K562 (cell line): ENCODE results near the gene SLC6A9. TPM values are rescaled to one million over a fixed set of nuclear protein-coding genes. Genes with fewer than 3 reads are reported as not detected.

Source experiments
- ASH1L ChIP-seq: fragments of 450-650 bp; IDR thresholded peaks from 2 replicates; pipeline ENCODE4 v1.6.1; 2018; ENCODE audit warnings: borderline replicate concordance, mild to moderate bottlenecking, low read depth; ENCODE audit not compliant: partially characterized antibody
- BMI1 ChIP-seq: fragments of 150-350 bp; IDR thresholded peaks from 2 replicates; pipeline ENCODE4 v1.6.1; 2014; ENCODE audit warnings: low read length
- CREM ChIP-seq: IDR thresholded peaks from 2 replicates; pipeline ENCODE4 v1.6.1; 2014; ENCODE audit warnings: antibody characterized with exemption, low read depth
- CTCF ChIP-seq, 3 experiments: IDR thresholded peaks in 2 of 3; conservative IDR thresholded peaks in 1 of 3; 2 replicates each; pipeline ENCODE4 v1.5.1; 2011 to 2012; ENCODE audit warnings: low read length in 3 of 3, mild to moderate bottlenecking in 3 of 3, control low read depth in 2 of 3, improper control_type of control experiment in 1 of 3, inconsistent platforms in 1 of 3, low read depth in 1 of 3, mixed read lengths in 1 of 3, moderate library complexity in 1 of 3; ENCODE audit not compliant: insufficient read depth in 2 of 3
- ELK3 ChIP-seq: fragments of 450-650 bp; formaldehyde crosslinking; IDR thresholded peaks from 2 replicates; pipeline ENCODE4 v1.4.0; 2020; ENCODE audit warnings: mild to moderate bottlenecking
- HEY1 ChIP-seq: fragments of 250-450 bp; sonication (Bioruptor Pico); IDR thresholded peaks from 2 replicates; pipeline ENCODE4 v1.5.0; 2020; ENCODE audit warnings: mild to moderate bottlenecking, moderate library complexity, borderline replicate concordance
- MXI1 ChIP-seq: IDR thresholded peaks from 2 replicates; pipeline ENCODE4 v1.6.1; 2011; ENCODE audit warnings: low read depth, mild to moderate bottlenecking, improper control_type of control experiment, low read length
- PHF21A ChIP-seq: fragments of 450-650 bp; IDR thresholded peaks from 2 replicates; pipeline ENCODE4 v1.6.1; 2017; ENCODE audit warnings: low read depth, borderline replicate concordance
- PHTF2 ChIP-seq: fragments of 250-450 bp; sonication (Bioruptor Pico); IDR thresholded peaks from 2 replicates; pipeline ENCODE4 v1.5.0; 2021; ENCODE audit warnings: mild to moderate bottlenecking
- RAD21 ChIP-seq, 2 experiments: fragments of 250-450 bp in 1 of 2; fragments of 450-650 bp in 1 of 2; sonication (Bioruptor Pico) in 1 of 2; formaldehyde crosslinking in 1 of 2; IDR thresholded peaks in 1 of 2; conservative IDR thresholded peaks in 1 of 2; 2 replicates each; pipeline versions ENCODE4 v1.4.0 to v1.8.0; 2020 to 2022; ENCODE audit warnings: mild to moderate bottlenecking in 2 of 2, moderate library complexity in 1 of 2
- SMAD3 ChIP-seq: fragments of 450-650 bp; formaldehyde crosslinking; conservative IDR thresholded peaks from 2 replicates; pipeline ENCODE4 v1.4.0; 2020; ENCODE audit warnings: mild to moderate bottlenecking
- TAL1 ChIP-seq: fragments of 450-650 bp; IDR thresholded peaks from 2 replicates; pipeline ENCODE4 v1.6.1; 2016; ENCODE audit warnings: mild to moderate bottlenecking
- TCF7 ChIP-seq: sonication (generic); IDR thresholded peaks from 2 replicates; pipeline ENCODE4 v1.6.1; 2016; ENCODE audit warnings: antibody characterized with exemption, borderline replicate concordance
- ZNF197 ChIP-seq: fragments of 200-800 bp; sonication (Bioruptor generic); IDR thresholded peaks from 2 replicates; pipeline ENCODE4 v1.6.1; 2016; ENCODE audit warnings: low read depth, missing genetic modification characterization, missing compliant biosample characterization
- ZNF407 ChIP-seq: fragments of 450-650 bp; IDR thresholded peaks from 2 replicates; pipeline ENCODE4 v1.6.1; 2016; ENCODE audit warnings: low read depth
- ZNF766 ChIP-seq: fragments of 200-800 bp; sonication (Bioruptor generic); conservative IDR thresholded peaks from 2 replicates; pipeline ENCODE4 v1.6.1; 2016; ENCODE audit warnings: missing genetic modification characterization, missing compliant biosample characterization
- polyA plus RNA-seq, 8 experiments: library from polyadenylated mRNA; depleted of rRNA in 4 of 8; stranded (reverse) in 5 of 8; unstranded in 3 of 8; fragments of >200 nt; fragmentation: Nextera tagmentation in 2 of 8; fragmentation: Illumina TruSeq in 1 of 8; extraction: Ambion mirVana in 2 of 8; extraction: Trizol in 1 of 8; gene quantifications; 2 replicates each; pipeline versions ENCODE4 v1.2.1 to v1.2.3, GENCODE V29; 2011 to 2014; ENCODE audit warnings: inconsistent platforms in 1 of 8, missing spikeins in 1 of 8
- total RNA-seq, 7 experiments: library from RNA; depleted of rRNA in 6 of 7; stranded (reverse); fragments of >200 nt in 6 of 7; fragmentation: Illumina TruSeq in 2 of 7; extraction: Trizol in 2 of 7; gene quantifications; 2 replicates each; pipeline versions ENCODE4 v1.2.1 to v1.2.3, GENCODE V29; 2011 to 2021; ENCODE audit warnings: low replicate concordance in 1 of 7

The SLC6A9 gene
- total and polyA plus RNA-seq, 9 of the 15 experiments (the other 6 are each of a cell fraction or from before 2014, with no cell fraction given) = 0.17 to 18.7 (median 2.9) TPM

GRCh38 chr1:44036409-44037139, 5.3 kb upstream of the SLC6A9 start (continued):
- TF ChIP-seq CTCF (IDR thresholded peaks at IDR 0.05 in 2 of 3, conservative IDR thresholded peaks at IDR 0.05 in 1 of 3; ENCODE audit: insufficient read depth in 2 of 3, low read depth in 1 of 3, low read length in 3 of 3) (peak; percentile 94 to 95 (median 95)), BMI1 (no peak), CREM (peak; percentile 59; the same call in 1 of the 2 replicates), ZNF766 (CRISPR knock-in tag) (no peak), PHF21A (no peak), SMAD3 (CRISPR knock-in tag) (no peak), RAD21 (CRISPR knock-in tag; conservative IDR thresholded peaks at IDR 0.05 in 1 of 2, IDR thresholded peaks at IDR 0.05 in 1 of 2) (peak; percentile 87 to 96), TAL1 (peak; percentile 51), ZNF197 (CRISPR knock-in tag) (no peak), ZNF407 (no peak), TCF7 (no peak), MXI1 (no peak), ELK3 (CRISPR knock-in tag) (no peak), PHTF2 (CRISPR knock-in tag) (no peak), HEY1 (CRISPR knock-in tag) (no peak), ASH1L (no peak)
